GM06990 (cell line): ENCODE data around the gene ACSS1.

Source experiments
- DNase-seq: peaks from one replicate; pipeline ENCODE4 v3.0.0-alpha.2; 2011; ENCODE audit not compliant: insufficient read length; ENCODE audit errors: extremely low read depth
- H3K27me3 ChIP-seq: replicated peaks from 2 replicates; pipeline ENCODE4 v1.6.0; 2011; ENCODE audit warnings: low read length; ENCODE audit not compliant: control insufficient read depth, insufficient read depth
- H3K36me3 ChIP-seq: 2 replicates; pipeline ENCODE4 v1.5.1; 2011; ENCODE audit warnings: low read length; ENCODE audit not compliant: control insufficient read depth, insufficient read depth
- H3K4me3 ChIP-seq: replicated peaks from 2 replicates; pipeline ENCODE4 v1.5.1; 2011; ENCODE audit warnings: low read depth, mild to moderate bottlenecking, control low read depth, low read length
- TF ChIP-seq, protein P1 (sequence below): IDR thresholded peaks from 2 replicates; pipeline ENCODE4 v1.5.1; 2011; ENCODE audit warnings: low read length, control low read depth, mild to moderate bottlenecking, inconsistent platforms; ENCODE audit not compliant: insufficient read depth, poor library complexity, severe bottlenecking

ACSS1 gene

DNA sequence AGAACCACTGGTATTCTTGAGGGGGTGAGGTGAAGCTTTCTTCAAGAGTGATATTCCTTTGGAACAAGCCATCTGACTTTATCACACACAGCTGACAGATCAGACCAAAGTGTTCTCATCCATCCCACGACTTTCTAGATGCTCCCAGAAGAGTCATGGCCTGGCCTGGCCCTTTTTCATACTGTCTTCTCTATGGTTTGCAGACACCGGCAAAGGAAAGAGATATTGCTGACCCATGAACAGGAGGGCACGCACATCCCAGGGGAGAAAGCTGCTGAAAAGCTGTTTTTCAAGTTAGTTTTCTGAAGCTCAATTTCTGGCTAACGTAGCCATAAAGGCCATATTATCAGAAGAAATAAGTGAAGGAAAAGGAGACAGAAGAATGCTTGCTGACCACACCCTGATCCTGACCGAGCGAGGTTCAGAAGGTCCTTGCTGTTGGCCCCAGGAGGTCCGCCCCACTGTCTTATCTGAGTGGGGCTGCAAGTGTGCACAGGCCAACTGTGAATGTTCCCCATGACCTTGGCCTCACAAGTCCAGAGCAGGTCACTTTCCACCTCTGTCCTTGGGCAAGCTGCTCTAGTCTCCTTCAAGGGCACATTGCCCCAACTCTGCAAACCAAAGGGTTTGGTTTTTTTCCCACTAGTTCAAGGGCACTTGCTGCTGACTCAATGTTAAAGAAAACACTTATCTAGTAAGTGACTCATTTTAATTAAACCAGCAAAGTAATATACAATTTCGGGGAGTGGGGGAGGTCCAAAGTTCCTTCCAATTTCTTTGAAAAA is 2.0 kb downstream of the ACSS1 start:
- TF ChIP-seq, protein P1, sequence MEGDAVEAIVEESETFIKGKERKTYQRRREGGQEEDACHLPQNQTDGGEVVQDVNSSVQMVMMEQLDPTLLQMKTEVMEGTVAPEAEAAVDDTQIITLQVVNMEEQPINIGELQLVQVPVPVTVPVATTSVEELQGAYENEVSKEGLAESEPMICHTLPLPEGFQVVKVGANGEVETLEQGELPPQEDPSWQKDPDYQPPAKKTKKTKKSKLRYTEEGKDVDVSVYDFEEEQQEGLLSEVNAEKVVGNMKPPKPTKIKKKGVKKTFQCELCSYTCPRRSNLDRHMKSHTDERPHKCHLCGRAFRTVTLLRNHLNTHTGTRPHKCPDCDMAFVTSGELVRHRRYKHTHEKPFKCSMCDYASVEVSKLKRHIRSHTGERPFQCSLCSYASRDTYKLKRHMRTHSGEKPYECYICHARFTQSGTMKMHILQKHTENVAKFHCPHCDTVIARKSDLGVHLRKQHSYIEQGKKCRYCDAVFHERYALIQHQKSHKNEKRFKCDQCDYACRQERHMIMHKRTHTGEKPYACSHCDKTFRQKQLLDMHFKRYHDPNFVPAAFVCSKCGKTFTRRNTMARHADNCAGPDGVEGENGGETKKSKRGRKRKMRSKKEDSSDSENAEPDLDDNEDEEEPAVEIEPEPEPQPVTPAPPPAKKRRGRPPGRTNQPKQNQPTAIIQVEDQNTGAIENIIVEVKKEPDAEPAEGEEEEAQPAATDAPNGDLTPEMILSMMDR, result no peak
- Histone ChIP-seq H3K4me3 (peak overlapping the region; percentile 82; the same call in 1 of the 2 replicates), H3K27me3 (no peaks in the 10 kb centered on the region), H3K36me3 (no peaks in the 10 kb centered on the region)
- DNase-seq, result no peak

DNA sequence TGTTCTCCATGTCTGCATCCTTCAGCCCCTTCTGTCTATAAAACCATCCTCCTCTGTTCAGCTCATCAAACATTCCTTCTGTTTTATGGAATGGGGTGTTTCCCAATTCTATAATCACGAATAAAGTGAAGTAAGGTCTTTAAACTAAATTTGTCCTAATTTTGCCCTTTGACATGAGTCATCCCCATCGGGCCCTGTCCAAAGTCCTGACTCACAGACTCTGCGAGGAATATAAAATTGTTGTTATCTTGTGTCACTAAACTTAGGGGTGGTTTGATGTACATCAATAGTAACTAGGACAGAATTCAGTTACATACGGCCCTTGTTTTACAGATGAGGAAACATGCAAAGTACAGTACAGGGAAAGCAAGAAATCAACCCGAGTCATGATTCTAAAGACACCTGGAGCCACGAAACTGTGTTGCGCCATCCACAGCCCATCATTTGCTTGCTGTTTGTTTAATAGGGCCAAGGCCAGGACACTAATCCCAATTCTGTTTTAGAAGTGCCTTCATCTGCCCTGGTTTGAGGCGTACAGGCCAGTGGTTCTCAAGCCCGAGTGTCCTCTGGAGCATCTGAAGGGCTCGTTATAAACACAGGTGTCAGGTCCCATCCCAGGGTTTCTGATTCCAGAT is 2.8 kb downstream of the ACSS1 start:
- DNase-seq, result no peak
- TF ChIP-seq, protein P1, result no peak
- Histone ChIP-seq H3K4me3 (no peak overlapping the region), H3K27me3 (no peaks in the 10 kb centered on the region), H3K36me3 (no peaks in the 10 kb centered on the region)

DNA sequence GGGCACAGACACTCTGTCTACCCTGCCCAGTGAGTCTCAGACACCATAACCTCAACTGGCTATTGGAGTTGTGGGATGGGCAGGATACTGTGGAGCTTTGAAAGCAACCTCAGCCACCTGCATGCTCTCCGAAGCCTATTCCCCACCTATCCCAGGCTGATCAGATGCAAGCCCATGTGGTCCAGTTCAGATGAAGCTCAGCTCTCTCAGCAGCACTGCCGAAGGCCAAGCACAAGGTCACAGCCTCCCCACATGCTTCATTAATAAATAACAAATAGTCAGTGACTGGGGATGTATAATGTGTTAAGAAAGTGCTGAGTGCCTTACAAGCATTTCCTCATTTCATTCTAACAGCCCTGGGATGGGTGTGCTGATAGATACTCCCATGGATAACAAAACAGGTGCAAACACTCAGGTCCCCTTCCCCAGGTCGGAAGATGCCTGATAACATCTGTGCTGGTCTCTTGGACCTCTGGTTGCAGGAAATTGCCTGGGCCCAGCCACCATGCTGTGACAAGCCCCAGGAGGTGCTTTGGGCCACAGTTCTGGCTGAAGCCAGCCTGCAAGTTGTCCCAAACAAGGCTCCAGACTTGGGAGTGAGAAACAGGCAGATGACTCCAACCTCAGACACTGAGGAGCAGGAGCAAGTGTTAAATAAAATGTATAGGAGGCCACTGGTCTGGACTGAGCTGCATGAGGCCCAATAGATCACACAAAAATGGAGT is 3.7 kb downstream of the ACSS1 start:
- H3K36me3 ChIP-seq, result no peaks in the 10 kb centered on the region
- no peak for DNase-seq
- H3K27me3 ChIP-seq, result no peaks in the 10 kb centered on the region
- no peak overlapping the region for H3K4me3 ChIP-seq
- TF ChIP-seq, protein P1, result no peak

DNA sequence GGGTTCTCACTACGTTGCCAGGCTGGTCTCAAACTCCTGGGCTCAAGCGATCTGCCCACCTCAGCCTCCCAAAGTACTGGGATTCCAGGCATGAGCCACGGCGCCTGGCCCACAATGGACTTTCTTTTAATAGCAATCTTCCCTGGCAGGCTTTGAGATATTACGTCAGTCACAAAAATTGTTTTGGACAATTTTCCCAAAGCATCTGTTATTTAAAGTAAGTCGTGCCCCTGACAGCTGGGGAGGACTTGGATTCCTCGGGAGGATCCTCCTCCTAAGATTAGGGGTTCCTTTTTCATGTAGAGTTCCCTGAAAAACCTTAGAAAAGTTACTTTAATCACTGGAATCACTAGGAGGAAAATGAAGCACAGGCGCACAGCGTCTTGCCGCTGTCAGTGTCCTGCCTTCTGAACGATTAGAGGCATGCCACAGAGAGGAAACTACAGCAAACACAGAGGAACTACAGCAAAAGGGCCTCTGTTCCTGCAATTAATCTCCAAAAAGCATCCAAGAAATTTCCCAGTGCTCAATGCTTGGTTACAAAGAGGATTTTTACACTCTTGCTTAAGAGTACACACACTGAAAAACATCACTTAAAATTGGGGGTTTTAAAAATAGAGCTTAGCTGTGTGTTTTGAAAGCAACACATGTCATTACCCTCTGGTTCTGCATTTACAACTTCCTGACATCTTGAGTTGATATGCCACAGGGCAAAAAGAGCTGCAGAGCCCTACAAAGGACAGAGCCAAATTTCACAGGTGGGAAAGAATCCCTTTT is 4.5 kb downstream of the ACSS1 start:
- no peak for DNase-seq
- TF ChIP-seq, protein P1, result no peak
- Histone ChIP-seq H3K27me3 (no peaks in the 10 kb centered on the region), H3K4me3 (peak overlapping the region; percentile 16; the same call in 1 of the 2 replicates), H3K36me3 (no peaks in the 10 kb centered on the region)
